DMS114 treated with DMSO at 0.1 percent for 48 hours (cell line): ENCODE results near the gene MAPK8IP2.

Experiments
- DNase-seq: peaks from one replicate; lab custom pipeline; 2025; ENCODE audit not compliant: unreplicated experiment; lab: John Stamatoyannopoulos, UW

Gene MAPK8IP2

GRCh38 chr22:50600538-50600937, at the start of gene MAPK8IP2:
TSS of gene MAPK8IP2 (plus strand) at chr22:50600793. CDS start at chr22:50600819, 26 bp downstream.
- DNase-seq: no peak

- DNase-seq: no peak
Measured at GRCh38 chr22:50551160-50551752, 49.3 kb upstream of the MAPK8IP2 start.

- DNase-seq: no peak
Measured at GRCh38 chr22:50553310-50553709, 47.3 kb upstream of the MAPK8IP2 start.

GRCh38 chr22:50556703-50557102, 43.9 kb upstream of the MAPK8IP2 start:
- no peak for DNase-seq

GRCh38 chr22:50560034-50560433, 40.6 kb upstream of the MAPK8IP2 start:
- no peak for DNase-seq

GRCh38 chr22:50561401-50562358, 38.9 kb upstream of the MAPK8IP2 start:
- DNase-seq: no peak

GRCh38 chr22:50562523-50563412, 37.8 kb upstream of the MAPK8IP2 start, which contains the start of gene SYCE3:
TSS of gene SYCE3 (minus strand) at chr22:50562919. CDS start at chr22:50556405, 6,514 bp downstream.
- peak; percentile 83 for DNase-seq

- no peak for DNase-seq
Measured at GRCh38 chr22:50563413-50564160, 37.0 kb upstream of the MAPK8IP2 start.

- DNase-seq: no peak
Measured at GRCh38 chr22:50564289-50564688, 36.3 kb upstream of the MAPK8IP2 start.

- no peak for DNase-seq
Measured at GRCh38 chr22:50567721-50568252, 32.8 kb upstream of the MAPK8IP2 start.

- DNase-seq: no peak
Measured at GRCh38 chr22:50568626-50569025, 32.0 kb upstream of the MAPK8IP2 start.

- DNase-seq: no peak
Measured at GRCh38 chr22:50569041-50569459, 31.5 kb upstream of the MAPK8IP2 start.

- DNase-seq: no peak
Measured at GRCh38 chr22:50569896-50570535, 30.6 kb upstream of the MAPK8IP2 start.

GRCh38 chr22:50570861-50571260, 29.7 kb upstream of the MAPK8IP2 start:
- DNase-seq: no peak

- no peak for DNase-seq
Measured at GRCh38 chr22:50571264-50572175, 29.1 kb upstream of the MAPK8IP2 start.

- no peak for DNase-seq
Measured at GRCh38 chr22:50572965-50573364, 27.6 kb upstream of the MAPK8IP2 start.

GRCh38 chr22:50573491-50574382, 26.9 kb upstream of the MAPK8IP2 start:
- no peak for DNase-seq

- DNase-seq: no peak
Measured at GRCh38 chr22:50574383-50574755, 26.2 kb upstream of the MAPK8IP2 start.
